ENCODE data around the gene WSCD2.

The WSCD2 gene

DNA sequence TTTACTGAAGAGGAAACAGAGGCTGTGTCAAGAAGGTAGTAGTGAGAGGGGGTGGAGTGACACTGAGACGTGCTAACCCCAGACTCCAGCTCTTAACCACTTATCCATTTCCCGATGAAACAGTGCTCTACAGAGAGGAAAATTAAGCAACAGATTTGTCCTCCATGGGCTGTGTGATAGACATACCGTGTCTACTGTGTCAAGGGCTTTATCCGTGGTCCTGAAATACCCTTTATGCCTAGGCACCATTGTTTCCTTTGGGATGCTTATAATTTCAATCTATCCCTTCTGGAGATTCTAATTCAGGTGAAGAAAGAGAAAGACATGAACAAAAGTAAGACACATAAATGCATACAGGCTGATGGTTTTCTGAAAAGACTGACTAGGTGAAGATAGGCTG is 138.4 kb downstream of the WSCD2 start:
- no peak for DNase-seq (ENCODE audit: low read depth in 2 of 2)

- DNase-seq (ENCODE audit: low read depth in 2 of 2), result no peak
These were observed 139.3 kb downstream of the WSCD2 start for GRCh38 chr12:108268397-108268796.

DNA sequence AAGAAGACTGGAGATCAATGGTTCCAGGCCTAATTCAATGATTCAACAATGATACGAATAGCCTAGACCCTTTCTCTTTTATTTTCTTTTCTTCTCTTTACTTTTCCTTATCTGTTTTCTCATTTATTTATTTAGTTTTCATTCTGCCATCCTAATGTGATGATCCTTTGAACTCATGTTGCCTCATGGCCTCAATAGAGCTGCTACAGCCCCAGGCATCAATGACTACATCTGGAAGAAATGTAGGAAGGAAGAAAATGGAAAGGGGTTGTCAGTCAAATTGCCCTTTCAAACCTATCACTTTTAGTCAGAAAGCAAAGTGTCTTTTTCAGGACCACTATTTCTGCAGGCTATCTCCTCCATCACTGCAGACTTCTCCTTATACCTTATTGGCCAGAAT is 140.1 kb downstream of the WSCD2 start:
- DNase-seq (ENCODE audit: low read depth in 2 of 2), result no peak

DNA sequence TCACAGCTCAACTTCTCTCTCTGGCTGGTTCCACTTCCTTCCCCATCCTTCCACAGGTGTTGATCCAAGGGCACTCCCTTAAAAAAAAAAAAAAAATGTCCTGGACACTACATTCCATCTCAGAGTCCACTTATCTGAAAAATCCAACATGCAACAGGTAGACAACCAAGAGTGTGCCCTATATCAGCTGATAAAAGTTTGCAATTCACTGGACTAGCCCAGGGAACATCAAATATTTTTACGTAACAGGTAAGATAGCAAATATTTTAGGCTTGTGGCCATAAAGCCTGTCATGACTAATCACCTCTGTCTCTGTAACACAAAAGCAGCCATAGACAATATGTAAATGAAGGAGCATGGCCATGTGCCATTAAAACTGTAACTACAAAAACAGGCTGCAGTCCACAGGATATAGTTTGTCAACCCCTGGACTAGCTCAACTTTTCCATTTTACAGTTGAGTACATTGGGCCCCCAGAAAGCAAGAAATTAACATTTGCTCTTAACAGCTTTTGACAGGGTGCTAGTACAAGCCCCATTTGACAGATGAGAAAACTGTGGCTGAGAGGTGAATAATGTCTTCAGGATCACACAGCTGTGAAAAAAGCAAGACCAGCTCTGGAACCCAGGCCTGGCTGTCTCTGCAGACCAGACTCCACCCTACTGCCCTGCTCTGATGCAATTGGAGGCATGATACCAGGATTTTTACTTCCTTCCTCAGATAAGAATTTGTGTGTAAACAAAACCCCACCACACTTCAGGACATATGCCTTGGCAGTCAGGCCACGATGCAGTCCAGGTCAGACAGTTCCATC is 141.2 kb downstream of the WSCD2 start:
- no peak for DNase-seq (ENCODE audit: low read depth in 2 of 2)

GRCh38 chr12:108270849-108271143 is 141.7 kb downstream of the WSCD2 start:
- DNase-seq (ENCODE audit: low read depth in 2 of 2), result no peak

DNA sequence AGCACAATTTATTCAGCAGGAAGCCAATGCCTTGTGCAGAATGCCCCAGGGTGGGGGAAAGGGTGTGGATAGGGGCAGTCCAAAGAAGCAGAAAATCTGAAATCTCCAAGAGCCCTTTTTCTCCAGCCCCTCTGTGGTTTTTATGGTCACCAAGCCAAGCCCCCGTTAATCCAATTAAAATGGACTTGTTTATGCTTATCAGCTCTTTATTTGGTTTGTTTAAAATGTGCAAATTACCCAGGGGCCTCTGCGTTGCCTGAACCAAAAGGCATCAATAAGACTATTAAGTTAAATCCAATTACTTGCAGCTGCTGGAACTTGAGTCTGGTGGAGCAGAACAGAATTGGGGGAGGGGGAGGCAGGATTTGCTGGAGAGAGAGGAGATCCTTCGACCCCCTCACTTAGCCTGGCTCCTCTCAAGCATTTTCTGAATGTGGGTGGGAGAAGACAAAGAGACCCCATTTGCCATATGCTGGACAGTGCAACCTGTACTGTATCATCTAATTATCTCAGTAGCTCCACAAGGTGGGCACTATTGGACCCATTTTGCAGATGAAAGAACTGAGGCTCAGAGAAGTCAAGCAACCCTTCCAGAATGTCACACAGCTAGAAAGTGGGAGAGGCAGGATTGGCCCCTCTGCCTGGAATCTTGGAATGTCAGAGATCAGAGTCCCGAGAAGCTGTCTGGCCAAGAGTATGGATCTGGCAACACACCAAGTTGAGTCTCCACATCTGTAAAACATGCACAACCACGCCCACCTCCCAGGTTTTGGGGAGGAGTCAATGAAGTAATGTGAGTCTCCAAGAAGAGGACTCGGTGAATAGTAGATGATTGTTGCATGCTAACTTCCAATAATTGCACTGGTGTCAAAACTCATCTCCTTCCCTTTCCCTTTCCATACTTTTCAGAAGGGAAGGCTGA is 143.1 kb downstream of the WSCD2 start:
- DNase-seq (ENCODE audit: low read depth in 2 of 2), result no peak

DNA sequence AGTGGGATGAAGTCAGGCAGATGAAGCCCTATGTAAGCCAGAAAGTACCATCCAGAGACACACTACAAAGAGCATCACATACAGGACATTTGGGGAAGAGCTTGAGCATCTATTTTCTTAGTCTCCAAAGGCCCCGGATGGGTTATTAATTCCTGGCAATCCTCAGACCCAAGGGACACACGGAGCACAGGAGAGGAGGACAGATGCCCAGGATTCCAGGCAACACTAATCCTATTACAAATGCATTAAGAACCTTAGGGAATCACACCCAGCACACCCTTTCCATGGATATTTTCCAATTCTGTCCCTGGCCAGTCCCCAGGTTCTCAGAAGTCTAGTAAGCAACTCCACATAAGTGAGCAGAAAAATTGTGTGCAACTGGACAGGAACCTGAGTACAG is 144.1 kb downstream of the WSCD2 start:
- no peak for DNase-seq (ENCODE audit: low read depth in 2 of 2)

DNA sequence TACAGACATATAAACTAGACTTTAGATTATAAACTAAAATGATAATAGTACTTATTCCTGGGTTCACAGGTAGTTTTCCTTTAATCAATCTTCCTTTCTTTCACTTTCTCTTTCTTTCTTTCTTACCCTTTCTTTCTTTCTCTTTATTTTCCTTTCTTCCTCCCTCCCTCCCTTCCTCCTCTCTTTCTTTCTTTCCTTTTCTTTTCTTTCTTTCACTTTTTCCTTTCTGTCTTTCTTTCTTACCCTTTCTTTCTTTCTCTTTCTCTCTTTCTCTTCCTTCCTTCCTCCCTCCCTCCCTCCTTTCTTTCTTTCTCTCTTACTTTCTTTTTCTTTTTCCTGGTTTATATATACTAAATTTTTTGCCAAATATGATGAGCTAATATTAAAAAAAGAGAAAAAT is 148.5 kb downstream of the WSCD2 start:
- no peak for DNase-seq (ENCODE audit: low read depth in 2 of 2)

DNA sequence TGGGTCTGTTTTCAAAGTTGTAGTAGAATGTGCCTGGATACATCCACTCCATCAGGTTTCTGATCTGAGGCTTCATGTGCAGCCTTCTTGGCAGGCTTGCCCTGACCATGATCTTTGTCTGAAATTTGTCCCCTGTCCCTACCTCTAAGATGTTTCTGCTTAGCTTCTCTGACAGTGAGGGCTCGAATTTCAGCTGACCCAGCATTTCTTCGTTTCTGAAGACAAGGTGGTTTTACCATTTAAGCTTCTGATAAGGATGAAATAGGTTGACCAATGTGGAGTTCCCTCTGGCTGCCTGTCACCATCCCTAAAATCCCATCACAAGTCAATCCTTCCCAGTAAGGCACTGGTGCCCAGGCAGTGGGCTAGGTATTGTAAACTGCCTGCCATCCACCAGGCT is 153.1 kb downstream of the WSCD2 start:
- DNase-seq (ENCODE audit: low read depth in 2 of 2), result no peak

- no peak for DNase-seq (ENCODE audit: low read depth in 2 of 2)
These were observed 153.6 kb downstream of the WSCD2 start for GRCh38 chr12:108282676-108283075.

DNA sequence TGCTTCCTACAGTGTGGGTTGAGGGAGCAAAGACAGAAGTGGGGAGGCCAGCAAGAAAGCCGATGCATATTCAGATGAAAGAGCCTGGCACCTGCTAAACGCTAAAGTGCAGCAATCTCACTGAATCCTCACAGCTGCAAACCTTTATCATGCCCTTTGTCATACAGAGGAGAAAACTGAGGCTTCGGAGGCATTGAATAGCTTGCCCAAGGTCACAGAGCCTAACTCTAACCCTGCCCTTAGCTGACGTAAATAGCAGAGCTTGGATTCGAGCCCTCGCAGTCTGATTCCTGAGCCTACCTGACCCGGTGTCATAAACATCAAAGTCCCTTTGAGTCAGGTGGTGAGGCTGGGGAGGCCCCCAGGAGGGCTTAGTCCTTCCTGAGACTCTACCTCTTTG is 155.1 kb downstream of the WSCD2 start:
- no peak for DNase-seq (ENCODE audit: low read depth in 2 of 2)

DNA sequence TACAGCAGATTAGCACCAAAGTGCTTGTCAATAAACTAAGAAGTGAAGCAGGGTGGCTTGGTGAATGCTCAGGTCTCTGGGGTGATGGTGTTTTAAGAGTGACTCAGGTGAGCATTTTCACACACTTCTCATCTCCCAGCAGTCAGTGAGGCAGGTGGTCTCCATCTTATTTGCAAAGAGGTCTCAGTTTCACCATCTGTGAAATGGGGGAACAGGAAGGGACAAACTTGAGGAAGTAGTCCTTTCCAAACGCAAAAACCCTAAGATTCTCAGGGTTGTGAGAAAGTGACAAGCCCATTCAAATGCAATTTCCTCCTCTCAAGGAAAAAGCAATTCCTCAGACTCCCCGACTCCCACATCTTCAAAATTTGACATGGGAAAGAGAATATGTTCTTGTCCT is 155.9 kb downstream of the WSCD2 start:
- no peak for DNase-seq (ENCODE audit: low read depth in 2 of 2)

- DNase-seq (ENCODE audit: low read depth in 2 of 2), result no peak
These were observed 158.1 kb downstream of the WSCD2 start for GRCh38 chr12:108287227-108287626.

GRCh38 chr12:108289350-108290161 is 160.5 kb downstream of the WSCD2 start:
- DNase-seq (ENCODE audit: low read depth in 2 of 2), result no peak

DNA sequence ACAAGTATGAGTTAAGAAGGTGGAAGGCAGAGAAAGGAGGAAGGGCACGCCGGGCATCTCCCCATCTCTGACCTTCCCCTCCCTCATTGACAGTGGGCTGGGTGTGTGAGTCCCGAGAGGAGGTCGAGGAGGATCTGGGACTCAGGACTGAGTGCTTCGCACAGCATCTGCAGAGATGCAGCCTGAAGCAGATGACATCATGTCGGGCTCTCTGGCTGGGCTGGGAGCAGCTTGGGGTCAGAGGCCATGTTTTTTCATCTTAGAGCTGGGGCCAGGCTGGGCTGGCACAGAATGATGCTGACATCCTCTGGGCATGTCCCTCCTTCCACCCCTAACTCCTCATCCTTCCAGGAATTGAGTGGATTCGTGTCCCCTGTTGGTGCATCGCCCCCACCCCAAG is 166.6 kb downstream of the WSCD2 start:
- no peak for DNase-seq (ENCODE audit: low read depth in 2 of 2)

DNA sequence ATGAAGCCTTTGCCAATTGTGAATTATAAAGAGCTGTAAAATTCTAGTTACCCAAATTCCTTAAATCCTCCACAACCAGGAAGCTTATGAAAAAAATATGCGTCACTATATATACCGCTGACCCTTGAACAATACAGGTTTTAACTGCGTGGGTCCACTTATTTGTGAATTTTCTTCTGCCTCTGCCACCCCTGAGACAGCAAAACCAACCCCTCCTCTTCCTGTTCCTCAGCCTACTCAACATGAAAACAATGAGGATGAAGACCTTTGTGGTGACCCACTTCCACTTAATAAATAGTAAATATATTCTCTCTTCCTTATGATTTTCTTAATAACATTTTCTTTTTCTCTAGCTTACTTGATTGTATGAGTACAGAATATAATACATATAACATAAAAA is 167.9 kb downstream of the WSCD2 start:
- no peak for DNase-seq (ENCODE audit: low read depth in 2 of 2)

DNA sequence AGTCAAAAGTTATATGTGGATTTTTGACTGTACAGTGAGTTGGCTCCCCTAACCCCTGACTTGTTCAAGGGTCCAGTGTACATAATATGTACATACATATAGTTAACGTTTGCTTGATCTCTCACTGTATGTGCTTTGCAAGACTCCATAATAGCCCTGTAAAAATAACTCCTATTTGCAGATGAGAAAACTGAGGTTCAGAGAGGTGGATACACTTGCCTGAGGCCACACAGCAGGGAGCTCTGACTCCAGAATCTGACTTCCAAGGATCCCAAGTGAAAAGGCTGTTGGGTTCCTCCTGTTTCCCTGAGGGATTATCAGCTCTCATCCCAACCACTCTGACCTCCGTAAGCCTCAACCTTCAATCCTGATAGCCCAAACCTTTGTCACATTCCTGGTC is 168.3 kb downstream of the WSCD2 start:
- no peak for DNase-seq (ENCODE audit: low read depth in 2 of 2)

- DNase-seq (ENCODE audit: low read depth in 2 of 2), result no peak
These were observed 169.0 kb downstream of the WSCD2 start for GRCh38 chr12:108297895-108298760.

DNA sequence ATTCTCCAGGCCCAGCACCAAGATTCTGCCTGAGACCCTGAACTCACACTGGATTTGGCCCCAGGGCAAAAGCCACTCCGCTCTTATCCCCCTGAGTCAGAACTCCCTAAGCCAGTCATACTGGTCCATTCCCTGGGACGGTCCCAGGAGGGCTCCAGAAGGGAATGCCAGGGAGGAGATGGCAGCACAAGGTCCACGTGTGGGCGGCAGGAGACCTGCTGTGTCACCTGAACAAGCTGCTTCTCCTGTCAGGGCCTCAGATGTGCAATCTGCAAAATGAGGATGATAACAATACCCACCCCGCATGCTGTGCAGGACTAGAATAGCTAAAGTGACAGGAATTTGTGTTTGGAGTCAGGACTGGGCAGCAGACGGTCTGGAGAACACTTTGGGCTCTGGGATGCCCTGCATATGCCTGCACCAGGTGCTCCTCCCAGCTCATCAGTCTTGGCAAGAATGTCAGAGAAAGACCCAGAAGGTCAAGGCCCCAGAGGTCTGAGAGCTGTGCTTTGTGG is 169.7 kb downstream of the WSCD2 start:
- DNase-seq (ENCODE audit: low read depth in 2 of 2), result no peak

- no peak for DNase-seq (ENCODE audit: low read depth in 2 of 2)
These were observed 170.4 kb downstream of the WSCD2 start for GRCh38 chr12:108299516-108299915.
